Measurements from ENCODE around the gene MDP1. TPM values are rescaled to one million over a fixed set of nuclear protein-coding genes. Genes with fewer than 3 reads are reported as not detected.

The MDP1 gene
- polyA plus RNA-seq, 1 donor (not counting 4 experiments of a cell fraction or from before 2014, with no cell fraction given) = 7.3 TPM

DNA sequence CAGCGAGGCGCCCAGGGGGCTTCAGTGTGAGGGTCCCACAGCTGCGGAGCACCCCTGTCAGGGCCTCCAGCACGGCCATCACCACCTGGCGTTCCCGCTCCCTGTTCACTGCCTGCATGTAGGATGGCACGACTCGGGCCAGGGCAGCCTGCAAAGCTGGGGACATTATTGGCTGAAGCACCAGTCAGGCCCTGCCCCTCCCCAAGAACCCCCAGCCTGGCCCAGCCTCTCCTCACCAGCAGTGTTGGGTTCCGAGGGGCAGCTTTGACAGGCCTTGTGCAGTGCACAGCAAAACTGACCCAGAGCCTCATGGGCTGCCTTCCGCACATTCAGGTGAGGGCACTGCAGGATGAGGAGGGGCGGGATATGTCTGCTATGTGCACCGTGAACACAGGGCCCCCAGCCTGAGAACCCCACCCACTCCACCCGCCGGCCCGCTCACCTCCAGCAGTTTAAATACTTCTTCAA lies 32.8 kb downstream of the MDP1 start:
- Histone ChIP-seq H2AFZ (ENCODE audit: control insufficient read depth, low read length) (no peak overlapping the region), H3K4me3 (ENCODE audit: control insufficient read depth in 2 of 3, extremely low read depth in 1 of 3, insufficient read depth in 2 of 3, low read depth in 1 of 3, low read length in 3 of 3) (no peak overlapping the region), H3K4me1 (ENCODE audit: control insufficient read depth, extremely low read depth, insufficient read depth, low read length) (peaks cover 9% of the 10 kb centered on the region), H3K9ac (ENCODE audit: control insufficient read depth, extremely low read depth, insufficient read depth, low read length) (no peak overlapping the region), H3K27me3 (ENCODE audit: control insufficient read depth, extremely low read depth, insufficient read depth, low read length) (no peaks in the 10 kb centered on the region), H3K79me2 (ENCODE audit: control insufficient read depth, insufficient read depth, low read length) (peaks cover 12% of the 10 kb centered on the region), H3K9me3 (ENCODE audit: control insufficient read depth, low read depth, low read length) (no peaks in the 10 kb centered on the region), H3K27ac (ENCODE audit: control insufficient read depth, insufficient read depth, low read length) (no peak overlapping the region), H3K4me2 (ENCODE audit: control insufficient read depth, extremely low read depth, insufficient read depth, low read depth, low read length) (no peak overlapping the region), H4K20me1 (ENCODE audit: control insufficient read depth, extremely low read depth, insufficient read depth, low read length) (peaks cover 12% of the 10 kb centered on the region), H3K9me1 (ENCODE audit: control insufficient read depth, extremely low read depth, insufficient read depth, low read length) (no peaks in the 10 kb centered on the region), H3K36me3 (ENCODE audit: control insufficient read depth in 2 of 2, extremely low read depth in 1 of 2, insufficient read depth in 2 of 2, low read length in 2 of 2) (peaks cover 55 to 61% of the 10 kb centered on the region in 2 experiments)
- TF ChIP-seq CTCF (optimal IDR thresholded peaks at IDR 0.05 in 1 of 3, IDR thresholded peaks at IDR 0.05 in 1 of 3, conservative IDR thresholded peaks at IDR 0.05 in 1 of 3; ENCODE audit: extremely low read depth in 1 of 3, insufficient read depth in 2 of 3, low read length in 3 of 3) (no peak), EZH2 (IDR thresholded peaks at IDR 0.05; ENCODE audit: low read length) (no peak)
- dilution Hi-C loops (cut with MboI; ENCODE audit: extremely low pct_ligation_motif_present, low sequenced_read_pairs) = no loop called here
- DNase-seq (ENCODE audit: low read depth, low spot score) (no peak), FAIRE-seq (no peak)

- Histone ChIP-seq H4K20me1 (ENCODE audit: control insufficient read depth, extremely low read depth, insufficient read depth, low read length) (peaks cover 12% of the 10 kb centered on the region), H3K4me1 (ENCODE audit: control insufficient read depth, extremely low read depth, insufficient read depth, low read length) (peaks cover 2% of the 10 kb centered on the region), H3K79me2 (ENCODE audit: control insufficient read depth, insufficient read depth, low read length) (peaks cover 4% of the 10 kb centered on the region), H3K4me3 (ENCODE audit: control insufficient read depth in 2 of 3, extremely low read depth in 1 of 3, insufficient read depth in 2 of 3, low read depth in 1 of 3, low read length in 3 of 3) (no peak overlapping the region), H3K27ac (ENCODE audit: control insufficient read depth, insufficient read depth, low read length) (no peak overlapping the region), H3K27me3 (ENCODE audit: control insufficient read depth, extremely low read depth, insufficient read depth, low read length) (no peaks in the 10 kb centered on the region), H2AFZ (ENCODE audit: control insufficient read depth, low read length) (no peak overlapping the region), H3K4me2 (ENCODE audit: control insufficient read depth, extremely low read depth, insufficient read depth, low read depth, low read length) (no peak overlapping the region), H3K9me3 (ENCODE audit: control insufficient read depth, low read depth, low read length) (no peaks in the 10 kb centered on the region), H3K9me1 (ENCODE audit: control insufficient read depth, extremely low read depth, insufficient read depth, low read length) (no peaks in the 10 kb centered on the region), H3K9ac (ENCODE audit: control insufficient read depth, extremely low read depth, insufficient read depth, low read length) (no peak overlapping the region), H3K36me3 (ENCODE audit: control insufficient read depth in 2 of 2, extremely low read depth in 1 of 2, insufficient read depth in 2 of 2, low read length in 2 of 2) (peaks cover 55 to 68% of the 10 kb centered on the region in 2 experiments)
- FAIRE-seq (no peak), DNase-seq (ENCODE audit: low read depth, low spot score) (no peak)
- dilution Hi-C loops (cut with MboI; ENCODE audit: extremely low pct_ligation_motif_present, low sequenced_read_pairs) = no loop called here
- TF ChIP-seq CTCF (optimal IDR thresholded peaks at IDR 0.05 in 1 of 3, IDR thresholded peaks at IDR 0.05 in 1 of 3, conservative IDR thresholded peaks at IDR 0.05 in 1 of 3; ENCODE audit: extremely low read depth in 1 of 3, insufficient read depth in 2 of 3, low read length in 3 of 3) (no peak), EZH2 (IDR thresholded peaks at IDR 0.05; ENCODE audit: low read length) (no peak)
Measured at GRCh38 chr14:24182110-24182882, 33.6 kb downstream of the MDP1 start.
